ENCODE data around the gene GALNTL6. TPM values are rescaled to one million over a fixed set of nuclear protein-coding genes. Genes with fewer than 3 reads are reported as not detected.

Gene GALNTL6
- total and polyA plus RNA-seq, 9 of the 15 experiments (the other 6 are each of a cell fraction or from before 2014, with no cell fraction given) = 0.18 to 0.50 (median 0.29) TPM

DNA sequence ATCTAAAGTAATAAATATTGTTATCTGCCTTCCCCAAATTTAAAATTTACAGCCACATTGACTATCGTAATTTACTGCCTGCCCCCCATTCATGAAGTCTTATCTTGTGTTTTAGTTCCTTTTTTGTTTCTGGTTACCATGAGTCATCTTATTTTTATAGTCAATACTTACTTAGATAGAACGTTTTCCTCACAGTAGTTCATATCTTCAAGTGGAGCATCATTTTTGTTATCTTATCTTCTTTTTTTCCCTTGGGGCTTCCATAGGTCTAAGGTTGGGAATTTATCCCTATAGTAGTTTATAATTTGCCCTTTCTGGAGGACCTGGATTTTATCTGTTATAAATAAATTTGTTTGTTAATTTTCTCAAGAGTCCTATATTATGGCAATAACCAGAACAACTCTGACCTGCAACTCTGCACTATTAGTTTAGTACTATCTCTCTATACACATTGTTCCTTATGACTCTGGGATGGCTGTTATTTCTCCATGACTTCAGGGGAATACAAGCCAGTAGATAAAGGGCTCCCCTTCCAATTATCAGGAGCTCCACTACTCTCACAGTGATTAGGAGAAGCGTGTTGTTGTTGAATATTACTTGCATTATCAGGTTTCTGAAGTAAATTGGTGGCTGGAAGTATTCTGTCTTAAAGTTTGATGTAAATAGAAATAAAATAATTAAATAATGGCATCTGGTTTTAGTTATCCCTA, 330.6 kb downstream of the GALNTL6 start (continued):
- TF ChIP-seq, protein P1, sequence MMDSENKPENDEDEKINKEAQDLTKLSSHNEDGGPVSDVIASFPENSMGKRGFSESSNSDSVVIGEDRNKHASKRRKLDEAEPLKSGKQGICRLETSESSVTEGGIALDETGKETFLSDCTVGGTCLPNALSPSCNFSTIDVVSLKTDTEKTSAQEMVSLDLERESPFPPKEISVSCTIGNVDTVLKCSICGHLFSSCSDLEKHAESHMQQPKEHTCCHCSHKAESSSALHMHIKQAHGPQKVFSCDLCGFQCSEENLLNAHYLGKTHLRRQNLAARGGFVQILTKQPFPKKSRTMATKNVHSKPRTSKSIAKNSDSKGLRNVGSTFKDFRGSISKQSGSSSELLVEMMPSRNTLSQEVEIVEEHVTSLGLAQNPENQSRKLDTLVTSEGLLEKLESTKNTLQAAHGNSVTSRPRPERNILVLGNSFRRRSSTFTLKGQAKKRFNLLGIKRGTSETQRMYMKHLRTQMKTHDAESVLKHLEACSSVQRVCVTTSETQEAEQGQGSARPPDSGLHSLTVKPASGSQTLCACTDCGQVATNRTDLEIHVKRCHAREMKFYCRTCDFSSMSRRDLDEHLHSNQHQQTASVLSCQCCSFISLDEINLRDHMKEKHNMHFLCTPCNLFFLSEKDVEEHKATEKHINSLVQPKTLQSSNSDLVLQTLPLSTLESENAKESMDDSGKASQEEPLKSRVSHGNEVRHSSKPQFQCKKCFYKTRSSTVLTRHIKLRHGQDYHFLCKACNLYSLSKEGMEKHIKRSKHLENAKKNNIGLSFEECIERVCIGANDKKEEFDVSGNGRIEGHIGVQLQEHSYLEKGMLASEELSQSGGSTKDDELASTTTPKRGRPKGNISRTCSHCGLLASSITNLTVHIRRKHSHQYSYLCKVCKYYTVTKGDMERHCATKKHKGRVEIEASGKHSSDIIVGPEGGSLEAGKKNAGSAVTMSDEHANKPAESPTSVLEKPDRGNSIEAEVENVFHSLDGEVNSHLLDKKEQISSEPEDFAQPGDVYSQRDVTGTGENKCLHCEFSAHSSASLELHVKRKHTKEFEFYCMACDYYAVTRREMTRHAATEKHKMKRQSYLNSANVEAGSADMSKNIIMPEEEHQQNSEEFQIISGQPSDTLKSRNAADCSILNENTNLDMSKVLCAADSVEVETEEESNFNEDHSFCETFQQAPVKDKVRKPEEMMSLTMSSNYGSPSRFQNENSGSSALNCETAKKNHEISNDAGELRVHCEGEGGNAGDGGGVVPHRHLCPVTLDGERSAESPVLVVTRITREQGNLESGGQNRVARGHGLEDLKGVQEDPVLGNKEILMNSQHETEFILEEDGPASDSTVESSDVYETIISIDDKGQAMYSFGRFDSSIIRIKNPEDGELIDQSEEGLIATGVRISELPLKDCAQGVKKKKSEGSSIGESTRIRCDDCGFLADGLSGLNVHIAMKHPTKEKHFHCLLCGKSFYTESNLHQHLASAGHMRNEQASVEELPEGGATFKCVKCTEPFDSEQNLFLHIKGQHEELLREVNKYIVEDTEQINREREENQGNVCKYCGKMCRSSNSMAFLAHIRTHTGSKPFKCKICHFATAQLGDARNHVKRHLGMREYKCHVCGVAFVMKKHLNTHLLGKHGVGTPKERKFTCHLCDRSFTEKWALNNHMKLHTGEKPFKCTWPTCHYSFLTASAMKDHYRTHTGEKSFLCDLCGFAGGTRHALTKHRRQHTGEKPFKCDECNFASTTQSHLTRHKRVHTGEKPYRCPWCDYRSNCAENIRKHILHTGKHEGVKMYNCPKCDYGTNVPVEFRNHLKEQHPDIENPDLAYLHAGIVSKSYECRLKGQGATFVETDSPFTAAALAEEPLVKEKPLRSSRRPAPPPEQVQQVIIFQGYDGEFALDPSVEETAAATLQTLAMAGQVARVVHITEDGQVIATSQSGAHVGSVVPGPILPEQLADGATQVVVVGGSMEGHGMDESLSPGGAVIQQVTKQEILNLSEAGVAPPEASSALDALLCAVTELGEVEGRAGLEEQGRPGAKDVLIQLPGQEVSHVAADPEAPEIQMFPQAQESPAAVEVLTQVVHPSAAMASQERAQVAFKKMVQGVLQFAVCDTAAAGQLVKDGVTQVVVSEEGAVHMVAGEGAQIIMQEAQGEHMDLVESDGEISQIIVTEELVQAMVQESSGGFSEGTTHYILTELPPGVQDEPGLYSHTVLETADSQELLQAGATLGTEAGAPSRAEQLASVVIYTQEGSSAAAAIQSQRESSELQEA (IDR thresholded peaks at IDR 0.05; ENCODE audit: low read depth) = peak; percentile 69; the same call in 1 of the 2 replicates
- TF ChIP-seq CUX1 (CRISPR knock-in tag; IDR thresholded peaks at IDR 0.05) (no peak), ZNF57 (CRISPR knock-in tag; IDR thresholded peaks at IDR 0.05) (no peak), PRMT5 (CRISPR knock-in tag; IDR thresholded peaks at IDR 0.05) (no peak), RUNX1 (IDR thresholded peaks at IDR 0.05; ENCODE audit: low read depth) (no peak), ARID1B (IDR thresholded peaks at IDR 0.05) (peak; percentile 91), GABPA (tag; conservative IDR thresholded peaks at IDR 0.05; ENCODE audit: low read depth) (no peak), THRB (CRISPR knock-in tag; conservative IDR thresholded peaks at IDR 0.05) (no peak), SIN3A (IDR thresholded peaks at IDR 0.05; ENCODE audit: borderline replicate concordance in 2 of 2, control insufficient read depth in 1 of 2, low read depth in 2 of 2, low read length in 2 of 2) (no peak)
- TF ChIP-seq, protein P2, sequence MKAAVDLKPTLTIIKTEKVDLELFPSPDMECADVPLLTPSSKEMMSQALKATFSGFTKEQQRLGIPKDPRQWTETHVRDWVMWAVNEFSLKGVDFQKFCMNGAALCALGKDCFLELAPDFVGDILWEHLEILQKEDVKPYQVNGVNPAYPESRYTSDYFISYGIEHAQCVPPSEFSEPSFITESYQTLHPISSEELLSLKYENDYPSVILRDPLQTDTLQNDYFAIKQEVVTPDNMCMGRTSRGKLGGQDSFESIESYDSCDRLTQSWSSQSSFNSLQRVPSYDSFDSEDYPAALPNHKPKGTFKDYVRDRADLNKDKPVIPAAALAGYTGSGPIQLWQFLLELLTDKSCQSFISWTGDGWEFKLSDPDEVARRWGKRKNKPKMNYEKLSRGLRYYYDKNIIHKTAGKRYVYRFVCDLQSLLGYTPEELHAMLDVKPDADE (conservative IDR thresholded peaks at IDR 0.05; ENCODE audit: control insufficient read depth, low read depth, low read length) = no peak

All from K562 (cell line).